NT2/D1 (cell line): ENCODE measurements around the gene BACH2.

Experiments used
- SUZ12 ChIP-seq: IDR thresholded peaks from 2 replicates; pipeline ENCODE4 v1.6.1; 2011; ENCODE audit not compliant: insufficient read length, insufficient read depth; ENCODE audit errors: extremely low read depth
- YY1 ChIP-seq: IDR thresholded peaks from 2 replicates; pipeline ENCODE4 v1.6.1; 2011; ENCODE audit not compliant: insufficient read length, insufficient read depth
- ZNF274 ChIP-seq: IDR thresholded peaks from 2 replicates; pipeline ENCODE4 v1.6.1; 2011; ENCODE audit warnings: mild to moderate bottlenecking, low read depth, low read length

- TF ChIP-seq YY1 (no peak), ZNF274 (no peak), SUZ12 (no peak)
Measured at GRCh38 chr6:90233994-90234393, 62.6 kb downstream of the BACH2 start.
